HG03342 (cell line): ENCODE measurements around the gene SLC39A8.
A peak's percentile ranks its signal among the peaks of the same experiment; 100 is the strongest.

Experiments used
- ATAC-seq: cut with Tn5 transposase; IDR thresholded peaks from one replicate; pipeline ENCODE4 v1.9.1; 2021; ENCODE audit warnings: mild to moderate bottlenecking, moderate library complexity; ENCODE audit not compliant: unreplicated experiment

Gene SLC39A8

DNA sequence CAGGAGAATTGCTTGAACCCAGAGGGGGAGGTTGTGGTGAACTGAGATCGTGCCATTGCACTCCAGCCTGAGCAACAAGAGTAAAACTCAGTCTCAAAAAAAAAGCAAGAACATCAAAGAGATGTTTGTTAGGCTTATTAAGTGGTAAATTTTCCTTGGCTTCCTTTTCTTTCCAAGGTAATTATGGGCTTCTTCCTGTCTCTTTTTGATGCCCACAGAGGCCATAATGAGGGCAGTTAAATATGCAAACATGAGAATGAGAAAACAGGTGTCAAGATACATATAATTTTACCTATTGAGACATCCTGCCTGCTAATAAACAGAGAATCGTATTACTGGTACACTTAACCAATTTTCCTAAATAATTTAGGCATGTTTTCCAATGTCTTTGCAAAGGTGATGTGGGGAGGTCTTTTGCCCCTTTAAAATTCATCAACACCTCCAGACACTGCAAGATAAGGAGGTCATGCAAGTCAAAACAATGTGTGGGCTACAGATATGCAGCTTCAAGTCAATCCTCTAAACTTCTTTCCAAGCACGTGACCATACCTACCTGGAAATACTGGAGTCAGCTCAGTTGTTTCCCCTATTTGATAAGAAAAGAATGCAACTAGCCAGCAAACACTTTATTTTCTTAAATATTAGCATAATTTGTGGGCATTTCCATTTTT is 2.7 kb downstream of the SLC39A8 start:
- no peak for ATAC-seq

DNA sequence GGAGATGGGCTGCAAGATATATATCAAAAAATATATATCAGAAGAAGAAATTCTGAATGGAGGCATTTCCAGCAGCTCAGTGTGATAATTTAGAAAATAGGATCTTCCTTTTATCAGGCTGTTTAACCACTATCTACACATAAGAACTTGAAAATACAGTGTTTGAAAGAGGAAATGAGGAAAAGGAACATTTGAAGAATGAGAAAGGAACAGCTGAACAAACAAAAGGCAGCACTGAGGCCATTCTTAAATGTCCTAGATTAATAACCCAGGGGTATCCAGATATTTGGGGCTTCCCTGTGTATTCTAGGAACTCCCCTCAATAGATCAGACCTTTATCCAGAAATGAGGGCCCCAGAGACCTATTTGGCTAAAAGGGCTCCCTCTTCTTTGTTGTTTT is 4.1 kb downstream of the SLC39A8 start:
- ATAC-seq, result no peak

DNA sequence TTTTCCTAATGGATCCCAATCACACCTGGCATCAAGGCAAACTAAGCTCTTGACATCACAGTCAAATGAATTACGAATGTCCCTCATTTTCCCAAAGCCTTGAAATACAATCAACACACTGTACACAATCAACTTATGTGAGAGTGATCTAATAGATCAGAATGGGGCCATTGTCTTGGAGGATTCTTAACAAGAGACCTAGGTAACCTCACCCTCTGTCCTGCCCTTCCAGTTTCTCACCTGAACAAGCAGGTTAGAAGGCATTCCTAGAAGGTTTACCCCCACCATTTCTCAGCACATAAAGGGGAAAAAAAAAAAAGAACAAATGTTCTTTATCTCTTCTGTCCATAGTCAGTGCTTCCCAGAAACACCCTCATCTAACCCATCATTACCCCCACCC is 6.3 kb downstream of the SLC39A8 start:
- no peak for ATAC-seq

DNA sequence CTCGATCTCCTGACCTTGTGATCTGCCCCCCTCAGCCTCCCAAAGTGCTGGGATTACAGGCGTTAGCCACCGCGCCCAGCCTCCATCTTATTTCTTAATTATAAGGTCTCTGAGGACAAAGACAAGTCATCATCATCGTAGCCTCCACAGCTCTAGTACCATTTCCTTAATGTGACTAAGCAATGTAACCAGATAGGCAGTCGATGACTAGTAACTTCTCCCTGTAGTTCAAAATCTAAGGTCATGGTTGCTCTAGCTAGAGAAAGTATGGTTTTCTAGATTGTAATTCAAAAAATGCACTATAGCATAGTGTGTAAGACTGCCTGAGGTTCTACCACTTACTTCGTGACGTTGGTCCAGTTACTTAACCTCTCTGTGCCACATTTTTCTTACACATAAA is 6.9 kb downstream of the SLC39A8 start:
- ATAC-seq, result no peak

DNA sequence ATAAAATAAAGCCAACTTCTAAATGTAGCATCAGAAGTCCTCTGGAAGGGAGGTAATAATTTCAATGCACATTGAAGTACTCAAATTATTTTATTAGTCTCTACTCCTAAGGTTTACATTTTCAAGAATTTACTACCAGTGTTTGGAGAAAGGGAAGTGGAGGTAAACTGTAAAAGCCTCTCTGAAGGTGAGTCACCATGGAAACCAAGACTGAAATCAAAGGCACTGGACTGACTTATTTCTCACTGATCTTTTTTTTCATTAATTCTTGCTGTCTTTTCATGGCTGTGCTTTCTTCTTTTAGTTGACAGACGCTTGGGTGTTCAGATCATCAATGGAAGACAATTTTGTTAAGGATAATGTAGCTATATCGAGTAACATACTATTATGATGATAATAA is 9.7 kb downstream of the SLC39A8 start:
- ATAC-seq, result peak; percentile 50

DNA sequence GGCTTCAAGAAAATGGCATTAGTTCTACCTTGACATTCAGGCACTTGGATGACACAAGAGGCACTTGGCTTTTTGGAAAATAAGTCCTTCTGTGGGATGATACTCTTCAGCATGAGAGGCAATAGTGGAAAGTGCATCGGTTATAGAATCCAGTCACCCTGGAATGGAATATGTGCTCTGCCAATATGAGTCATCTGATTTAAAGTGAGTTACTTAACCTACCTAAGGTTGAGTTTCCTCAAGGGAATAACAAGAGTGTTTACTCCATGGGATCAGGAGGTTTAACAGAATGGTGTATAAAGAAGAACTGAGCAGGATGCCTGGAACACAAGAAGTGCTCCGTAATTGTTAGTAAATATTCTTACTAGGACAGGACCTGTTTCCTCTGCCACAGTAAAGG is 10.7 kb downstream of the SLC39A8 start:
- ATAC-seq, result no peak

DNA sequence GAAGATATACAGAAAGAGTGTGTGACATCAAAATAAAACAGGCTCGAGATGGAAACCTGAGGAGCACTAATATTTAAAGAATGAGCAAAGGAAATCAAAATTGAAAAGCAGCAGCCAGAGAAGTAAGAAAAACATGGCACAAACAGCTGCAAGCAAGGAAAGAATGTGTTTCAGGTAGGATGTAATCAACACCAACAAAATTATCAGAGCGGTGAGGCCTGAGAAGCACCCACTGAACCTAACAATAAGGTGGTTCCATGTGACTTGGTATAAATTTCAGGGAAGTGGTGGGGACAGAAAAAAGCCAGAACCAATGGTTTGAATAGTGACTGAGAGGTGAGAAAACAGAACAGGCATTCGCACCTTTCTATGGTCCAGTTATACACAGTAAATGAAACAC is 11.5 kb downstream of the SLC39A8 start:
- no peak for ATAC-seq

DNA sequence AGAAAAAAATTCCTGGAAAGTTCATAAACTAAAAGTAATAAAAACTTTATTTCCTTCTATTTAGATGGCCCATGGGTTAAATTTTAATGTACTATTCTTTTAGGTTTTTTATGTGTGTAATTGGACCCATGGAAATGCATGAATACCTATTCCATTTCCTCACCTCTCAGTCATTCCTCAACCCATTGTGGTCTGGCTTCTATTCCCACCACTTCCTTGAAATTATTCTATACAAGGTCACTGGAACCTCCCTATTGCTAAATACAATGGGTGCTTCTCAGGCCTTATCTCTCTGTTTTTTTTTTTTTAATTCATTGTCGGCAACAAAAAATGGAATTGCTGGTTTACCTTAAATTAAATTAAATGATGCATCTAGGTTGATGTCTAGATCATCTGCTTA is 17.2 kb downstream of the SLC39A8 start:
- no peak for ATAC-seq

DNA sequence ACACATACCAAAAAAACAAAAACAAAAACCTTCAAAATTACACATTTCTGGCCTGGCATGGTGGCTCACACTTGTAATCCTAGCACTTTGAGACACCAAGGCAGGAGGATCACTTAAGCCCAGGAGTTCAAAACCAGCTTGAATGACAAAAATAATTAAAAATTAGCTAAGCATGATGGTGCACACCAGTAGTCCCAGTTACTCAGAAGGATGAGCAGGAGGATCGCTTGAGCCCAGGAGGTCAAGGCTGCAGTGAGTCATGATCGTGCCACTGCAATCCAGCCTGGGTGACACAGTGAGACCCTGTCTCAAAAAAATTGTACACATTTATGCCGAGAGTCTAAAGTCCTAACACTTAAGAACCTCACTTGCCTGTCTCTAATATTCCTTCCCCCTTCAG is 18.3 kb downstream of the SLC39A8 start:
- no peak for ATAC-seq

DNA sequence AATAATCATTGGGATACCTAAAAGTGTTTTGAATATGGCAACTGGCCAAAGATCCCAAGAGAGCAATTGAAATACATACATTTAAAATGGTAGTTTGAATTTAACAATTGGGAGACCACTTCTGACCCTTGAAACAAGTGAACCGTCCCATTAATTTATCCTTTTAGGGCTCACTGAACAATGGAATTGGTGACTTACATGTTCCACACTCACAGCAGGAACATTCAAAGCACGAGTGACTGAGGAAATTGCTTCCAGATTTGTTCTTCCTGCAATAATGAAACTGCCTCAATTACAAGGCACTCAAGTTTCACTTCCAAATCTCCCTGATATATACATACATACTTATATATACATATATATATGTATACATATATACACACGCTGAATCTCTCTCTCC is 20.6 kb downstream of the SLC39A8 start:
- ATAC-seq, result no peak

DNA sequence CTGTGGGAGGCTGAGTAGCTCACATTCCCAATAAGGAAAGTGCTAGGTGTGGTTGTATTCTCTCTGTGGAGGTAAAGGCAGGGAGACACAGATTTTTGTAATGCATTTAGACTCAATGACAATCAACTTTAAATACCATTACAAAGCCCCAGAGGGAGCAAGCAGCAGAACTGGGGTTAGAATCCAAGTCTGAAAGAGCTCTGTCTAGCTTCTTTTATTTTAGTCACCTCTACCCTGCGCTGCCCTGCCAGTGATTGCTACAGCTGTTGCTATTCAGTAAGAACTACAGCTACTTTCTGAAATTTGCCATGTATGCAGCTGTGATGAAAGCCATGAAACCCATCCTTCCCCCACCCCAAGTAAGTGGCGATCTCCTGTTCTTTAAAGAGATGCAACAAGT is 22.5 kb downstream of the SLC39A8 start:
- no peak for ATAC-seq

DNA sequence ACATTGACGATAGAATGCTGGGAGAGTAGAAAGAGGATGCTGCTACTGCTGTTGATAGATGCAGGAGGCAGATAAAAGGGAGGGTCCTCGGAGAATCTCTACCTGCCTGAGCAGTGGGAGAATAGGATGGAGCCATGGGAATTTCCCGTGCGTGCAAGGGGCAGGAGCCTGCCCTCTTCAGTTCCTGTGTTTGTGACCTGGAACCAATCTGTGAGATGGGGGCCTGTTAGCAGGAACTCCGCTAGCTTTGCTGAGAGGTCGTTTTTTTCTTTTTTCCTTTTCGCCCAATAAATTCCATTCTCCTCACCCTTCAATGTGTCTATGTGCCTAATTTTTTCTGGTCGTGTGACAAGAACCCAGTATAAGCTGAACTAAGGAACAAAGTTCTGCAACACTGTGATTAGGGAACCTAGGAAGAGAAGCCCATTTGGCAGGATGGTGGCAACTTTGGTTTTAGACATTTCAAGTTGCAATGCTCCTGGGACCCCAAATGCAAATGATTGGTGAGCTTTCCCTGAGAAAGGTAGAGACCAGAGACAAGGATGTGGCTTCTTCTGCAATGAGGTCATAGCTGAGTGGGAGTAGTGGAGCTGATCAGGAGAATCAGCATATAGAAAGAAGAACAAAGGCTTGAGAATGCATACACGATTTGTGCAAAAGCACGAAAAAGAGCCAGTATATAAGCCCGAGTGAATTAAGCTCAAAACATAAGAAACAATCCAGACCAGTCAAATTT is 23.9 kb downstream of the SLC39A8 start:
- ATAC-seq, result peak; percentile 95

DNA sequence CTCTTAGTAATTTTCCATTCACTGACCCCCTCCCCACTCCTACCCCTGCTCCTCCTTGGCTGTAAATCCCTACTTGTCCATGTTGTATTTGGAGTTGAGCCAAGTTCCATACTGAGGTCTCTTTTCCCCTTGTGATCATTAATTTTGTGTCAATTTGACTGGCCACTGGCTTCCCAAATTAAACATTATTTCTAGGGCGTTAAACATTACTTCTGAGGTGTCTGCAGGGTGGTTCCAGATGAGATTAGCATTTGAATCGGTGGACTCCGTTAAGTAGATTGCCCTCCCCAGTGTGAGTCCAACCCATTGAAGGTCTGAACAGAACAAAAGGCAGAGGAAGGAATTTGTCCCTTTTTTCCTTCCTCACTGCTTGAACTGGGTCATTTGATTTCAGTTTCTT is 25.7 kb downstream of the SLC39A8 start:
- ATAC-seq, result no peak

DNA sequence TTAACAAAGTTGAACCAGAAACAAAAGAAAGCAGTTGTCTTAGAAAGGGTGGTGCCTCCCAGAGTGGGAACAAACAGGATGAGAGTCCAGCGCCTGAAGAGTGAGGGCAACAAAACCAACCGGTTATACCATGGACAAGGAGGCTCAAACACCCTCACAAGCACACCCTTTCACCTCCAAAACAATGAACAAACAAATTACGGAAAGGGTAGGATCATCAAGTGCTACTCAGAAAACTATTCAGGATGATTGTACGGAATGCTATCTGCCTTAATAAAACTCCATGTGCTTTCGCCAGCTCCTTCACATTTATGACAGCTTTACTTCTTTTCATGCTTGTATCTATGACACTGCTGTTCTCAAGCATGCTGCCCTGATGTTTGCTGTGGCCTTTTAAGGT is 26.8 kb downstream of the SLC39A8 start:
- no peak for ATAC-seq

DNA sequence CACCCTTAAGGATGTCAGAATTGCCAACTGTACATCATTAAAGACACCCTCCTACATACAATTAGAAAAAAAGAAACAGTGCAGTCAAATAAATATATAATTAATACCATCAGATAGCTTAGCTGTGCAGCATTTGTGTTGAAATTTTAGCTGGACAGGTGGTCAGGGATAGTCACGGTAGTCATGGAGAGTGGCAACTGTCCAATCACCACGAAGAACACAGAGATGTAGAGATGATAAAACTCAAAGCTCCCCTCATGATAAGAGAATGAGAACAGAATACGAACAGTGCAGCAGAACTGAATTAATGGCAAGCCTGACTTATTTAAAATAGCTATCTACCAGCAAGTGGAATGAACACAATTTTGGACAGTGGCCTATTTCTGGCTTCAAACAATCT is 27.2 kb downstream of the SLC39A8 start:
- ATAC-seq, result no peak

DNA sequence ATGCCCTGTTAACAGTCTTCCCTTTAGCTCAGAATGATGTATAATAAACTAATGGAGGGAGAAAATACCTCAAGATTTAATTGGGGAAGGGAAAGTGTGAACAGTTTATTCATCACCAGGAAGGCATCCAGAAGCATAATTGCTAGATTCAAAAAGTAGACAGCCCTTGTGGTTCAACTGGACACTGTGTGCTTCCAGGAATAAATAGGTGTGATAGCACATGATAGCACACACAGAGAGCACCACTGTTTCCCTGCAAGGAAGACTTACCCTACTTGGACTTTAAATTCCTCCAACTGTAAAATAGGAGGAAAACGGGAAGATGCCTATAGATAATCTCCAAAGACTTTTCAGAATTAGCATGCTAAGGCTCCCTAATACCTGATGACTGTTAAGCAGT is 27.8 kb downstream of the SLC39A8 start:
- no peak for ATAC-seq

DNA sequence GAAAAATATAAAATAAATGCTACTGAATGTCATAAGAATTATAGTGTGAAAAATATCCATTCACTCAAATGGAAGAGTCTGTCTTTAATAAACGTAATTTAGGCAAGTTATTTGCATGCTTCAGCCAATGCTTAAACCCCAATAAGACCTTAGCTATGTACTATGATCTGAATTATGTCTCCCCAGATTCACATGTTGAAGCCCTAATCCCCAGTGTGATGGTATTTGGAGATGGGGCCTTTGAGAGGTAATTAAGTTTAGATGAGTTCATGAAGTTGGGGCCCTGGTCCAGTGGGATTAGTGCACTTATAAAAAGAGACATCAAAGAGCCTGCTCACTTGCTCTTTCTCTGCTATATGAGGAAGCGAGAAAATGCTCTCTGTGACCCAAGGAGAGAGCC is 28.7 kb downstream of the SLC39A8 start:
- ATAC-seq, result no peak

DNA sequence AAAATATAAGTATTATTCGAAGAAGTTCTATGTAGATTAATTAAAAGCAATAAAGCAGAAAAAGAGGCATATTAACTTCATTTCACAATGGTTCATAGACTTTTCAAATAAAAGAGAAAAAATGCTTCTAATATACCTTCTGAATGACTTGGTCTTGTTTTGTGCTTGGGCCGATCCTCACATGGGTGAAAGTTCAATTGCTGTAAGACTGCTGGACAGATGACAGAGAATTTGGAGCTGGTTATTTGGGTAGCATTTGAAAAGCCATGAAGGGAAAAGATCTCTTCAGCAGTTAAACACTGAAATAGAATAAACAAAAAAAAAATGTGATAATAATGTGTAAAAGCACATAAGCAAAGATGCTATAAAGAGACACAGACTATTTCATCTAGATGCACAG is 29.8 kb downstream of the SLC39A8 start:
- ATAC-seq, result no peak

DNA sequence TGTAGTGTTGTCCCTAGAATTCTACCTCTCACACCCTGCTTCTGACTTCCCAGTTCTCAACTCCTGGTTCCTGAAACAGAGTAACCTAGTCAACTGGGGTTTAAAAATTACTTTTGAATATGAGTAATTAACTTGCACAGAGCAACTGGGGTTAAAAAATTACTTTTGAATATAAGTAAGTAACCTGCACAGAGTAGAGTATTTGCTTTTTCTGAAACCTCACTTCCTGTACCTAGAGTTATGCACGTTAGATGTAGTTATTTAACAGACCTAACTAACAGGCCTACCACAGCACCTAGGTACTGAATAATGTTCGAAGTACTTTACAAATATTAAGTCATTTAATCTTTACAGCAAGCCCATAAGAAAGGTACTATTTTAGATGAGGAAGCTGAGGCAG is 32.9 kb downstream of the SLC39A8 start:
- ATAC-seq, result no peak

DNA sequence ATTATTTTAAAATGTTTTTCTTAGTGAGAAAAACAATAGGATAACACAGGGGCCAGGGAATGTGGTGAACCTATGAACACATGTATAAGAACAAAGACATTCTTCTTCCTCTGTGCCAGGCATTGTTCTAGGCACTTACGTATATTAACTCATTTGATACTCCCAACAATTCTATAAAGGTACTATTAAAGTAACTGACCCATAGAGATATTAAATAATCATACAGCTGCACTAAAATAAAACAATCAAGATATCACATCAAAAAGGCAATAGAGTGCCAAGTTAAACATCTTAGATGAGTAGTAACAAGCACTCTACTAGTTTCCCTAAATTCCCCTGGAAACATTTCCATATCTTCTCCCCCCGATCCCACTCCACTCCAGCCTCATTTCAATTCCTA is 33.4 kb downstream of the SLC39A8 start:
- ATAC-seq, result no peak

DNA sequence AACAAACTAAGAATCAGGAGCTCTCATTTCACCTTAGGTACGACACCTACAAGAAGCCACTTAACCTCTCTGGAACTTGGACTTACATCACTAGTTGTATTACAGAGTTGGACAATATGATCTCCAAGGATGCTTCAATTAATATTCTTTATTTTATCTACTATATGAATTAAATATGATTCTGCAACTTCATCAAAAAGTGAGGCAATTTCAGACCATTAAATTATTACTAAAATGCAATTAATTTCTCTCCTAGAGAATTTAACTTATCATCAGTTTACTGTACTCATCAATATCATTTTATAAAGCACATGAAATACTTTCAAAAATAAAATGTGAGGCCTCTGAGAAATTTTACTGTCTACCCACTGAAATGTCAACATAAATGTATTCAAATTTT is 33.9 kb downstream of the SLC39A8 start:
- no peak for ATAC-seq

DNA sequence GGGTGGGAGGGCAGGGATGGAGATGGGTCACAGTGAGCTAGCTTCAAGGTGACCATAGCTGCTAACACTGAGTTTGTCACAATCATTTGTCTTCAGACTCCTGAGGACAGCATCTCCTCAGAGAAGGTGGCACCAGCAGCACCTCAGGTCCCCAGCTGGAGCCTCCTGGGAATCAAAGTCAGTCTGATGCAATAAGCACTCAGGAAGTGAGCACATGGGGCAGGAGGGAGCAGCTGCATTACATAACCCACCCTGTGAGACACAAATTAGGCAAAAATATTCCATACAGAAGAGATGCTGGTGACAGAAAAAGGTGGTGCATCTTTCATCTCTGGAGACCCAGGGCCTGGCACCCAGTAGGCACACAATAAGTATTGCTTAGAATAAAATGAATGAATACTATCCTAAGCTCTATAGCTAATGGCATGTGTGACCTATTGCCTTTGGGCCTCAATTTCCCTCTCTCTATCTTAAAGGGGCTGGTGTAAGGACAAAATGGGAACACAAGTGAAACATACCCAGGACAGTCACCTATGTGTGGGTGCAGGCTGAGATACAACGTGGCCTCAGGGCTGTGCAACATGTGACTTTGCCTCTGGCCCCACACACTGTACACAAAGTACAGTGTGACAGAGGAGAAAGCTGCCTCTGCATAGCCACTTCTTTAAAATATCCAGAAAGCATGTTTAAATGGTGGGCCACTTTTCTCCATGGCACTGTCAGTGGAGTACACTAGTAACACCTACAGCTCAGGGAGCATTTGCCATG is 37.1 kb downstream of the SLC39A8 start:
- no peak for ATAC-seq
